Measurements from ENCODE around the gene SELENOF.

DNA sequence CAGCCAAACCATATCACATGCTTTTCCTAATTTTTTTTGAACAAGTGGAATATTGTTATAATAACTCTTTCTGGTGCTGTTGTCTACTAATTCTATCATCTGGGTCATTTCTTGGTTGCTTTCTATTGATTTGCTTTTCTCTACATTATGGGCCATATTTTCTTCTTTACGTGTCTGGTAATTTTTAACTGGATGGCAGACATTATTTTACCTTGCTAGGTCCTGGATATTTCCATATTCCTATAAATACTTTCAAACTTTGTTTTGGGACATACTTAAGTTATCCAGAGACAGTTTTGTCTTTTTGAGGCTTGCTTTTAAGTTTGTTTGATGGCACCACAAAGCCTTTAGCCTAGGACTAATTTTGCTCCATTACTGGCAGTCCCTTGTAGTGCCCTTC, 11.8 kb upstream of the SELENOF start:
- TF ChIP-seq POLR2A (IDR thresholded peaks at IDR 0.05; ENCODE audit: extremely low read depth, insufficient read length) = no peak
- TF ChIP-seq MYC (IDR thresholded peaks at IDR 0.05; ENCODE audit: low read depth, low read length) = no peak
